Stimulated activated naive CD8-positive, alpha-beta T cell treated with anti-CD3 and anti-CD28 coated beads, Interleukin-15, amount 100 ng/mL, for 72 hours (primary cell): ENCODE data around the gene MYMX.
"Not testable (repeated sequence)": the region's sequence is repeated elsewhere in the genome, so short reads cannot be mapped to it uniquely, and the experiment has no call there.

Experiments
- ATAC-seq: fragments of 150-1000 bp; cut with Tn5 transposase; 2 replicates; pipeline ENCODE4 v1.10.0; 2021; ENCODE audit warnings: mild to moderate bottlenecking, moderate library complexity
- DNase-seq, 2 donors: peaks; one replicate each; pipeline ENCODE4 v3.0.0; 2021 to 2022
- H3K27ac Mint-ChIP-seq, 2 donors: one replicate each; pipeline ENCODE4 v1.8.0; 2022; ENCODE audit warnings: mild to moderate bottlenecking in 2 of 2, mixed read lengths in 2 of 2, moderate library complexity in 2 of 2
- H3K27me3 Mint-ChIP-seq: one replicate; pipeline ENCODE4 v1.8.0; 2022; ENCODE audit warnings: mixed read lengths
- H3K4me1 Mint-ChIP-seq: one replicate; pipeline ENCODE4 v1.8.0; 2022; ENCODE audit warnings: mild to moderate bottlenecking, mixed read lengths
- H3K4me3 Mint-ChIP-seq, 2 donors: one replicate each; pipeline ENCODE4 v1.8.0; 2022; ENCODE audit warnings: mild to moderate bottlenecking in 2 of 2, mixed read lengths in 2 of 2, moderate library complexity in 1 of 2
- H3K9me3 Mint-ChIP-seq, 2 donors: one replicate each; pipeline ENCODE4 v1.8.0; 2022; ENCODE audit warnings: mixed read lengths in 2 of 2

MYMX gene

DNA sequence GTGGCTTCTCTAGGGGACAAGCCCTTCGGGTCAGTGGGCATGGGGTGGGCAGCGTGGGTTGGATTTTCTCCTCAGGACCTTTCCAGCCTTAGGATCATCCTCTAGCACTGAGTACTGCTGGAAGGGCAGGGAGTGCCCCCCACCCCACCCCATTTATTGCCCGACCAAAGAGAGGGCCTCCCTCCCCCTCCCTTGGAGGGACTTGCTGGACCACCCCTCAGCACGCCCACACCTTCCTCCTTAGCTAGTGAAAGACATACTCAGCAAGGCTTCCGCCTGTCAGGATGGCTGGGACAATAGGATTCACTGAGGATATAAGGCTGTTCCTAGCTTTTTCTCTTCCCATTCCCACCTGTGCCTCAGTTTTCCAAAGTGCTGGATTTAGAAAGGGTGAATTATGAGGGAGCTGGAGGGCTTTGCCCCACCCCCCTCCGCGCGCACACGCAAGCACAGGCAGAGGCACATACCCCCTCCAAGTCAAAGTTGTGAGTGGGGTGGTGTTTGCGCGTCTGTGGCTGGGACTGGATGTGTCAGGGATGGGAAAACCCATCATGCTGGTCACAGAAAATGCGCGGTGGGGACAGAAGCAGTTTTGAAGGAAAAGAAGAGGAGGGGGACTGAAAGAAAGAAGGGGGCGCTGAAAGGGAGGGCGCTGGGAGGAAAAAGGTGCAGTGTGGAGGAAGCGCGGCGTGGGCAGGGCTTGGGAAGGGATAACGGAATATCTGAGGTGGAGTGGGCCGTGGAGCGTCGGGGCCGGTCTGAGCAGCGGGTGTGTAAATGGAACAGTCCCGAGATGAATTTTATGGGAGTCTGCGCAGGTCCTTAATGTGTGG is 6.0 kb downstream of the MYMX start:
- H3K4me1 Mint-ChIP-seq: peaks cover 81% of the 10 kb centered on the region
- H3K4me3 Mint-ChIP-seq: peak overlapping the region; percentile 88 to 89
- no peaks in the 10 kb centered on the region for H3K9me3 Mint-ChIP-seq
- DNase-seq: no peak
- no peaks in the 10 kb centered on the region for H3K27me3 Mint-ChIP-seq
- peak overlapping the region; percentile 76 to 78 for H3K27ac Mint-ChIP-seq
- ATAC-seq: no peak

DNA sequence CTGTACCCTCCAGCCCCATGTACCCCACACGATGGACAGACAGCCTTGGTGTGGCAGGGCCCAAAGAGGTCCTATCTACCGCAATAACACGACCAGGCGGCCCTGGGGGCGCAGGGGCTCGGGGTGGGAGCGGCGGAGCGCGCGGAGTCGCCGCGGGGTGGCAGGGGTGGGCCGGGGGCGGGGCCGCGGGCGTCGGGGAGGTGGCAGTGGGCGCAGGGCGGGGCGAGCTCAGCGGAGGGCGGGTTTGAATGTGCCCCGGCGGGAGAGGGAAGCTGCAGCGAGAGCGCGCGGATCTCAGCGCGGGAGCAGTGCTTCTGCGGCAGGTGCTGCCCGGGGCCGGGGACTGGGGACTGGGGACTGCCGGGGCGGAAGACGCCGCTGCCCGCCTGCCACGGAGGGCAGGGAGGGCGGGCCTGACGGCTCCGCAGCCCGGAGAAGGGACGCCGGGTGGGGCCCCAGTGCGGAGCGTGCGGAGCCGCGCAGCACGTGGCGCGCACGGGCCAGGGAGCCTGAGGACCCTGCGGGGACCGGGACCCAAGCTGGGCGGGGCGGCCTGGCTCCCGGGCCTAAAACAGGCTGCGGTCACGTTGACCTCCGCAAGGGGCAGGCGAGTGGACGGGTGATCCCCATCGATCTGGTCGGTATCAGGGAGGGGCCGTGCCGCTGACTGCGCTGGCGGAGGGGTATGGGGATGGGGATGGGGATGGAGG is 6.7 kb downstream of the MYMX start, which contains the start of gene SLC29A1:
Gene SLC29A1, plus strand, starts transcription at position 277 of the 710 bp plus-strand sequence. CDS start 3,719 bp downstream, outside the sequence.
- no peaks in the 10 kb centered on the region for H3K9me3 Mint-ChIP-seq
- H3K4me1 Mint-ChIP-seq: peaks cover 78% of the 10 kb centered on the region
- DNase-seq (peak; percentile 79 to 80), ATAC-seq (peak; percentile 76)
- peak within 1 kb of the TSS; percentile 88 to 89 for H3K4me3 Mint-ChIP-seq
- peak within 1 kb of the TSS; percentile 78 to 81 for H3K27ac Mint-ChIP-seq
- H3K27me3 Mint-ChIP-seq: no peaks in the 10 kb centered on the region

DNA sequence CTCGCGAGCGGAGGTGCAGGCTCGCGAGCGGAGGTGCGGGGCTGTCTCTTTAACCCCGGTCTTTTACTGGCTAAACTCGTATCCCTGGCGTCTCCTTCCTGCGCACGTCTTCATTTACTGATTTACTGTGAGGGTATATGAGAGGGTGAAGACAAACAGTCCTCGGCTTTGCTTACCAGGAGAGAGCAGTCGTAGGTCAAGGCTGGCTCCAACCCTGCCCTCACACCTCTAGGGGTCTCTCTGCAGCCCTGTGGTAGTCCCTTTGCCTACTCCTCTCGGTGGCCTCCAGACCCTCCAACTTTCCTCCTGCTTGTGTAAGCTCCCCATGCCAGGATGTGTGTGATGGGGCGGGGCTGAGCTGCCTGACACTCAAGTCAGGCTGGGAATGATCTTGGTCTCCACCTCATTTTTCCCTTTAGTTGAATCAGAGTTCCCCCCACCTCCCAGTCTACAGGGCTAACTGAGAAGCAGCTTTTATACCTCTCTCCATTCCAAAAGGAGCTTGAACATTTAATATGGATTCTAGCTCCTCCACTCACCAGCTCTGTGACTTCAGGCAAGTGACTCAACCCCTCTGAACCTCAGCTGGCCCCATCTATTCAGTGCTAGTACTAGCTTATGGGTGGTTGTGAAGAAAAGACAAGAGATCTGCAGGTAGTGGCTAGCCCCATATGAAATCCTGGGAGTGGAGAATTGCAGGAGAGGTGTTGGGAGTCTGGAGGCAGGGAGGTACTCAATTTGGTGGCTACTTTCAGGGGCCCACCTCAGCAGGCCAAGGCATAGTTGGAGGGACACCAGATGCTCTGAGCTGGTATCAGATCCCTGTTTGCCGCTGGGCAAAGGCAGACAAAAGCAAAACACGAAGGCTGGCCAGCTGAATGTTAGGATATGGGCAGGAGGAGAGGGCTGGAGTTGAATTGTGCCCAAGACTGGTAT is 7.6 kb downstream of the MYMX start:
- Mint-ChIP-seq H3K27me3 (no peaks in the 10 kb centered on the region), H3K27ac (peak overlapping the region; percentile 30 to 81), H3K4me3 (peak overlapping the region; percentile 88 to 89), H3K4me1 (peaks cover 70% of the 10 kb centered on the region), H3K9me3 (no peaks in the 10 kb centered on the region)
- DNase-seq (peak in 1 of 2 donors; percentile 21), ATAC-seq (peak; percentile 26)

DNA sequence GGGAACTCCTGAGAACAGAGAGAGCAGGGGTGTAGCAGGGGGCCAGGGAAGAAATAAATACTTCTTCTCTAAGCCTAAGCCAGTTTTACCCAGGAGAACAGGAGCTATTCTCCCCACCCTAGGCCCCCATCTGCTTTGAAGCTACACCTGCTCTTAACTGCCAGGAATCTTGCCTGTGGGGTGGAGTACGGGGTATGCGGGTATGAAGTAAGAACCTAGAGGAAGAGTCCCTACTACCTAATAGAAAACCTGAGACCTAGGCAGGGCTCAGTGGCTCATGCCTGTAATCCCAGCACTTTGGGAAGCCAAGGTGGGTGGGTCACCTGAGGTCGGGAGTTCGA is 8.2 kb downstream of the MYMX start:
- H3K4me3 Mint-ChIP-seq: peak overlapping the region; percentile 88 to 89
- no peak overlapping the region for H3K27ac Mint-ChIP-seq
- no peaks in the 10 kb centered on the region for H3K27me3 Mint-ChIP-seq
- H3K4me1 Mint-ChIP-seq: peaks cover 63% of the 10 kb centered on the region
- no peaks in the 10 kb centered on the region for H3K9me3 Mint-ChIP-seq
- no peak for DNase-seq
- ATAC-seq: no peak

DNA sequence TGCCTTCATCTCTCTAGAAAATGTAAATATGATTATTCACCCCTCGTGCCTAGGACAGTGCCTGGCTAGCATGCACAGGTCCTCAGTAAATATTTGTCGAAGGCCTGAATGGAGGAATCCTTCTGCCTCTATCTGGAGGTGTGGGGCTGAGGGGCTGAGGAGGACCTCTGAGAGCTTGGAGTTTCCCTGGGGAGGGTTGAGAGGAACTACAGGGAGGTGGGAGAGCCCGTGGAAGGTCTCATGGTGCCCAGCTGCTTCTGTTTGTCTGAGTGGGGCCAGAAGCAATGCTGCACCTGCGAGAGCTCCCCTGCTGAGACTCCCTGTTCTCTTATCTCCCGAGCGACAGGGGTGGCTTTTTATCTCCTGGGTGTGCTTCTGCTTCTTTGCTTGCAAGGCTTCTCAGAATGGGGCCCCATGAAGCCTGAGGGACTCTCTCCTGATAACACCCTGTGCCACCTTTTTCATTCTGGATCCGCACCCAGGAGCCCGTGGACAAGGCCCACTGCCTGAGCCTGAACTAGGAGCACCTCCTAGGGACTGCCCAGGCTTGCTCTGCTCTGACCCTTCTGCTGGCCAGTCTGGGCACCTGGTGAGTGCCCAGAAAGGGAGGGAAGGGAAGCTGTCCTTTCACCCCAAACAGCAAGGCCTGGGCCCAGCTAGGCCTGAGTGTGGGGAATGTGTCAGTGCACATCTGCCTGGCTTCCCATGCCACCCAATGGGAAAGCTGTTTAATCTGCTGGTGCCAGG is 9.0 kb downstream of the MYMX start:
- H3K4me3 Mint-ChIP-seq: peak overlapping the region in 1 of 2 donors; percentile 49

DNA sequence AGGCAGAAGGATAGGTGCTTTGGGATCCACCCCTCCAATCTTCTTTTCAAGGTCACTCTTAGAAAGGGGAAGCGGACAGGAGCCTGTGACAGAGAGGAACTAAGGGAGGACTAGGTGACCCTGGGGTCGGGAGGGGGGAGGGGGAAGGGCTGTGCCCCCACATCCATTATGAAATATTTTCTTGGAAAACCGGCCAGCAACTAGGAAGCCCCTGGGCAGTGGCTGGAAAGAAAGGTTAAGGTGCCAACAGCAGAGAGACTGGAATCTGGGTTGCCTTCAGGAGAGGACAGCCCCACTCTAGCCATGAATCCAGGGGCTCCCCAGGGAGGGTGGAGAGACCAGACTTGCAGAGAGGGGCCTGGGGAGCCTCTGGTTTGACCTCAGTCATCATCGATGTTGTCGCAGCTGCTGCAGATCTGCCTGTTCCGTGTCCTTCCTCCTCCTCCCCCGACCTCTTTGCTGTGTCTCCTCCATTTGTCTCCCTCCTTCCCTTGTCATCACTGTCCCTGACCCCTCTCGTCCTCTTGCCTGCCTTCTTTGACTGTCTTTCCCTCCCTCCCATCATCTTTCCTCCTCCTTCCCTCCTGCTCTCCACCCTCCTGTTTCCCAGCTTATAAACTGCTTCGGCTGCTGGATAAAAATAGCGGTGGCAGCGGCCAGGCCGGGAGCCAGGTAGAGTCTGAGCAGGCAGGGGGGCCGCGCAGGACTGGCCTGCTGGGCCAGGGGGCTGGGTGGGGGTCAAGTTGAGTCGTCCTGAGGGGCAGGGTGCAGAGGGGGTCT is 9.8 kb downstream of the MYMX start:
- Mint-ChIP-seq H3K4me3 (no peak overlapping the region), H3K27me3 (no peaks in the 10 kb centered on the region), H3K27ac (peak overlapping the region in 1 of 2 donors; percentile 88), H3K9me3 (no peaks in the 10 kb centered on the region), H3K4me1 (peaks cover 56% of the 10 kb centered on the region)
- ATAC-seq (no peak), DNase-seq (no peak)

More for the DNA sequence above, 9.0 kb downstream of the MYMX start:
- Mint-ChIP-seq H3K27ac (no peak overlapping the region), H3K4me1 (peaks cover 62% of the 10 kb centered on the region), H3K9me3 (no peaks in the 10 kb centered on the region), H3K27me3 (no peaks in the 10 kb centered on the region)
- DNase-seq (no peak), ATAC-seq (no peak)

DNA sequence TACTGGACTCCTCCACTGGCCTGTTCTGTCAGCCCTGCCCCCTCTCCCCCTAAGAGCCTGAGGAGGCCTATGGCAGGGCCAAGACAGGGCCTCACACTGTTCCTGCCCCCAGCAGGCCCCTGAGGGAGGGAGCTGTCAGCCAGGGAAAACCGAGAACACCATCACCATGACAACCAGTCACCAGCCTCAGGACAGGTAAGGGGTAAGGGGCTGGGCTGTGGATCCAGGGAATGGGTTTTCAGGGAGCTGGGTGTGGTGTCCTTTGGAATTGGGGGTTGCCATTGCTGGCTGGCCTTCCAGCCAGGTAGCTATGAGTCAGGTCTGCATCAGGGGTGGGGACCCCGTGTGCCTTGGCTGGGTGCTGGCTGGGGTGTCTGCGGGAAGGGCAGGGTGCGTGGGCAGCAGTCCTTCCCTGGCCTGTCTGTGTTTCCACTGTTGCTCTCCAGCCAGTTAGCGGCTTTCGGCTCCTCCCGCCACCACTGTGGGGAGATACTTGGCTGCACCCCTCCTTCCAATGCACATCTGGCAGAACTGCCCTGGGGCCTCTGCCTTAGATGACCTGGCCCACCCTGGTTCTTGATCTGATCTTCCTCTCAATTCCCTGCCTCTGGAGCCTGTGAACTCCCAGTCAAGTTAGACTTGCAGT is 10.5 kb downstream of the MYMX start:
- DNase-seq (no peak), ATAC-seq (no peak)
- H3K27me3 Mint-ChIP-seq: no peaks in the 10 kb centered on the region
- no peaks in the 10 kb centered on the region for H3K9me3 Mint-ChIP-seq
- H3K4me1 Mint-ChIP-seq: peaks cover 49% of the 10 kb centered on the region
- H3K4me3 Mint-ChIP-seq: no peak overlapping the region
- H3K27ac Mint-ChIP-seq: no peak overlapping the region

DNA sequence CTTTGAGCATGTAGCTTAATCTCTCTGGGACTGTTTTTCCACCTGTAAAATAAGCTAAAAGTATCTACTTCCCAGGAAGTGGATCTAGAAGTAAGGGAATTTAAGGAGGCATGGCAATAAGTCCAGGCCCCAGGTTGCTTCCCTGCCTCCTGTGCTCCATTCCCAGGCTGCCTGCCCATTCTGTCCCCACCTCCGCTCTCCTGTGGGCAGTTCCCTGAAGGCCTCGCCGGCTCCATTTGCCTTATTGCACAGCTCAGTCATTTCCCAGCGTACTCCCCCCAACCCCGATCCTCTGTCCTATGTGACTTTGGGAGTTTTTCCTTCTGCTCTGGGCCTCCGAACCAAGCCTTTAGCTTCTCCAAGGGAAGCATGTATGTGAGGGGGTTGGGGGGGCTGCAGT is 11.3 kb downstream of the MYMX start:
- DNase-seq (no peak), ATAC-seq (no peak)
- H3K27ac Mint-ChIP-seq: no peak overlapping the region
- H3K4me1 Mint-ChIP-seq: peaks cover 45% of the 10 kb centered on the region
- H3K4me3 Mint-ChIP-seq: no peak overlapping the region
- no peaks in the 10 kb centered on the region for H3K9me3 Mint-ChIP-seq
- H3K27me3 Mint-ChIP-seq: no peaks in the 10 kb centered on the region

DNA sequence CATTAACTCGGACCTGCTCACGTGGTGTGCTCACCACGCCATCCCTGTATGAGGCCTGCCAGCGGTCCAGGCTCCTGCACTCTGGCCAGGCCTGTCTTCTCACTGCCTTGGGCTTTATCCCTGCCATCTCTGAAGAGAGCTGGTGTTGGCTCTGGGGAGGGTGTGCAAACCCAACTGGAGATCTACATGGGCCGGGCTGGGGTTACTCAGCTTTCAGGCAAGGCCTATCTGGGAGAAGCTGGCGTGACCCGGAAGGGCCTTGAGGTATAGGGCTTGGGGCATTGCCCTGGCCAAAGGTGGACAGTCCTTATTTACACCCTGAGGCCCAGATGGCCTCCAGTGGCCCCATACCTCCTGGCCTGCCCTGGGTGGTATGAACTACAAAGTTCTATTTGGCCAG is 11.7 kb downstream of the MYMX start:
- Mint-ChIP-seq H3K27me3 (no peaks in the 10 kb centered on the region), H3K27ac (peak overlapping the region in 1 of 2 donors; percentile 55), H3K4me3 (no peak overlapping the region), H3K9me3 (no peaks in the 10 kb centered on the region), H3K4me1 (peaks cover 43% of the 10 kb centered on the region)
- no peak for ATAC-seq
- DNase-seq: no peak

DNA sequence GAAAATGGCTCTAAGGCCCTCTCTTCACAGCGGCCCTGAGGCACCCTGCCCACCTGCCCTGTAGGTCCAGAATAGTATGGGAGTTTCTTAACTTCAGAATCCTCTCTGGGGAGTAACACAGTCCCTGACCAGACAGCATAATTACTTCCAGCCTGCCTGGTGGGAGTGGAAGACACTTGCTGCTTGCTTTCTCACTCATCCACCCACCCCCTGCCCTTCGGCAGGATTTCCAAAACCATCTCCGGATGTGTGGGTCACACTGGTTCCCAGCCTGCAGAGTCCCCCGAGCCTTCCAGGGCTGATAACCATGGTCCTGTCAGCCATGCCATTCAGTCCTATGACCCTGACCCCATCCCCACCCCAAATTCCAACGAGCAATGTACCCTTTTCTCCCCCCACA is 12.1 kb downstream of the MYMX start:
- peaks cover 43% of the 10 kb centered on the region for H3K4me1 Mint-ChIP-seq
- DNase-seq (no peak), ATAC-seq (no peak)
- H3K4me3 Mint-ChIP-seq: no peak overlapping the region
- H3K9me3 Mint-ChIP-seq: no peaks in the 10 kb centered on the region
- no peaks in the 10 kb centered on the region for H3K27me3 Mint-ChIP-seq
- peak overlapping the region in 1 of 2 donors; percentile 55 for H3K27ac Mint-ChIP-seq

DNA sequence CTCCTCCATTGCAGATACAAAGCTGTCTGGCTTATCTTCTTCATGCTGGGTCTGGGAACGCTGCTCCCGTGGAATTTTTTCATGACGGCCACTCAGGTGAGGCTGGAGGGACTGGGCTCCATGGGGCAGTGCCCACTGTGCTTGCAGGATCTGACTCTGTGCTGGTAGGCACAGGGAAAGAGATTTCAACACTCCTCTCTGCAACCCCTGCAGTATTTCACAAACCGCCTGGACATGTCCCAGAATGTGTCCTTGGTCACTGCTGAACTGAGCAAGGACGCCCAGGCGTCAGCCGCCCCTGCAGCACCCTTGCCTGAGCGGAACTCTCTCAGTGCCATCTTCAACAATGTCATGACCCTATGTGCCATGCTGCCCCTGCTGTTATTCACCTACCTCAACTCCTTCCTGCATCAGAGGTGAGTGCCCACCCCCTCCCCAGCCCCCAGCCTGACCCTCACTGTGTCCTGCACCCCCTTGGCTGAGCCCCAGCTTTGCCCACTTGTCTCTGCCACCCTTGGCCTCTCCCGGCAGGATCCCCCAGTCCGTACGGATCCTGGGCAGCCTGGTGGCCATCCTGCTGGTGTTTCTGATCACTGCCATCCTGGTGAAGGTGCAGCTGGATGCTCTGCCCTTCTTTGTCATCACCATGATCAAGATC is 12.8 kb downstream of the MYMX start:
- no peak overlapping the region for H3K4me3 Mint-ChIP-seq
- no peak for ATAC-seq

DNA sequence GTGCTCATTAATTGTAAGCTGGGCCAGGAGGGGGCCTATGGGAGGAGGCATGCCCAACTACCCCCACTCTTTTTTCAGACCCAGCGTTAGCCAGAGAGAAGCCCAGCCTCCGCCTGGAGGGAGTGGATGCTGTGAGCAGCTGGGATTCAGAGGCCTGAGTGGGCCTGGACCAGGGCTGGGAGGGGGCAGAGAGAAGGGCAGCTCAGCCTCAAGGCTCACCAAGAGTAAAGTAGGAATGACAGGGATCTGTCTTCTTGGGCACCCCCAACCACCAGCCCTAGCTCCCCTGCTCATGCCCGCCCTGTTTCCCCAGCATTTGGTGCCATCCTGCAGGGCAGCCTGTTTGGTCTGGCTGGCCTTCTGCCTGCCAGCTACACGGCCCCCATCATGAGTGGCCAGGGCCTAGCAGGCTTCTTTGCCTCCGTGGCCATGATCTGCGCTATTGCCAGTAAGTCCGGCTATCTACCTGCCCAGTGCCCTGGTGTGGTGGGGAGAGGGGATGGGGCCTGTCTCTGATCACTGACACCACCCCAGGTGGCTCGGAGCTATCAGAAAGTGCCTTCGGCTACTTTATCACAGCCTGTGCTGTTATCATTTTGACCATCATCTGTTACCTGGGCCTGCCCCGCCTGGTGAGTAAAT is 13.4 kb downstream of the MYMX start:
- Mint-ChIP-seq H3K4me3 (no peak overlapping the region), H3K27ac (no peak overlapping the region), H3K9me3 (no peaks in the 10 kb centered on the region), H3K4me1 (peaks cover 31% of the 10 kb centered on the region), H3K27me3 (no peaks in the 10 kb centered on the region)
- ATAC-seq (no peak), DNase-seq (no peak)

More for the DNA sequence above, 12.8 kb downstream of the MYMX start:
- no peak for DNase-seq
- Mint-ChIP-seq H3K9me3 (no peaks in the 10 kb centered on the region), H3K4me1 (peaks cover 37% of the 10 kb centered on the region), H3K27me3 (no peaks in the 10 kb centered on the region), H3K27ac (no peak overlapping the region)

DNA sequence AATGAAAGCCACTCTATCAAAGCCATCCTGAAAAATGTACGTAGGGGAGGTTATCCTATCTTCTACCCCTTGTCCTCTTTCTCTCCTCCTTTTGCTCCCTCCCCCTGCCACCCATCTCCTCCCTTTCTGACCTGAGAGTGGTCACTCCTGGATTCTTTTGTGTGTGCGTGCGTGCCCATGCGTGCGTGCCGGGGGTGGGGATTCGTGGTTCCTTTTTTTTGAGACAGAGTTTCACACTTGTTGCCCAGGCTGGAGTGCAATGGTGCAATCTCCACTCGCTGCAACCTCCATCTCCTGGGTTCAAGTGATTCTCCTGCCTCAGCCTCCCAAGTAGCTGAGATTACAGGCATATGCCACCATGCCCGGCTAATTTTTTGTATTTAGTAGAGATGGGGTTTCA is 14.7 kb downstream of the MYMX start:
- peaks cover 18% of the 10 kb centered on the region for H3K4me1 Mint-ChIP-seq
- H3K27ac Mint-ChIP-seq: peak overlapping the region in 1 of 2 donors; percentile 68
- not testable (repeated sequence) for DNase-seq, H3K27me3 Mint-ChIP-seq, ATAC-seq, H3K4me3 Mint-ChIP-seq, H3K9me3 Mint-ChIP-seq
